GM19023 (cell line): ENCODE data around the gene KRT14.
"Not testable (repeated sequence)": the region's sequence is repeated elsewhere in the genome, so short reads cannot be mapped to it uniquely, and the experiment has no call there.

ENCODE experiments used
- ATAC-seq: cut with Tn5 transposase; IDR thresholded peaks from one replicate; pipeline ENCODE4 v1.9.1; 2021; ENCODE audit warnings: mild to moderate bottlenecking, moderate library complexity; ENCODE audit not compliant: unreplicated experiment

KRT14 gene

GRCh38 chr17:41610061-41610517 is 23.4 kb upstream of the KRT14 start:
- not testable (repeated sequence) for ATAC-seq

GRCh38 chr17:41606930-41607329 is 20.2 kb upstream of the KRT14 start:
- ATAC-seq = not testable (repeated sequence)

GRCh38 chr17:41602524-41602923 is 15.8 kb upstream of the KRT14 start:
- ATAC-seq = no peak

- no peak for ATAC-seq
Measured at GRCh38 chr17:41600318-41600717, 13.6 kb upstream of the KRT14 start.

- no peak for ATAC-seq
Measured at GRCh38 chr17:41599680-41600079, 13.0 kb upstream of the KRT14 start.

- no peak for ATAC-seq
Measured at GRCh38 chr17:41595585-41595984, 8.9 kb upstream of the KRT14 start.

GRCh38 chr17:41594363-41594915 is 7.7 kb upstream of the KRT14 start:
- no peak for ATAC-seq

GRCh38 chr17:41593306-41593981 is 6.7 kb upstream of the KRT14 start:
- ATAC-seq = no peak

- no peak for ATAC-seq
Measured at GRCh38 chr17:41592601-41593305, 6.1 kb upstream of the KRT14 start.

GRCh38 chr17:41589301-41589700 is 2.6 kb upstream of the KRT14 start:
- ATAC-seq = no peak

- ATAC-seq = no peak
Measured at GRCh38 chr17:41588126-41588810, 1.6 kb upstream of the KRT14 start.

- no peak for ATAC-seq
Measured at GRCh38 chr17:41585301-41586056, 1.2 kb downstream of the KRT14 start.

GRCh38 chr17:41584331-41584927 is 2.3 kb downstream of the KRT14 start:
- not testable (repeated sequence) for ATAC-seq

GRCh38 chr17:41583137-41584127 is 3.3 kb downstream of the KRT14 start:
- no peak for ATAC-seq

GRCh38 chr17:41582061-41582968 is 4.4 kb downstream of the KRT14 start:
- ATAC-seq = not testable (repeated sequence)

- no peak for ATAC-seq
Measured at GRCh38 chr17:41581366-41582060, 5.2 kb downstream of the KRT14 start.

- ATAC-seq = no peak
Measured at GRCh38 chr17:41580687-41581365, 5.9 kb downstream of the KRT14 start.
